ENCODE results near the gene FCGR2B.
"Not testable (repeated sequence)": the region's sequence is repeated elsewhere in the genome, so short reads cannot be mapped to it uniquely, and the experiment has no call there.

The FCGR2B gene

DNA sequence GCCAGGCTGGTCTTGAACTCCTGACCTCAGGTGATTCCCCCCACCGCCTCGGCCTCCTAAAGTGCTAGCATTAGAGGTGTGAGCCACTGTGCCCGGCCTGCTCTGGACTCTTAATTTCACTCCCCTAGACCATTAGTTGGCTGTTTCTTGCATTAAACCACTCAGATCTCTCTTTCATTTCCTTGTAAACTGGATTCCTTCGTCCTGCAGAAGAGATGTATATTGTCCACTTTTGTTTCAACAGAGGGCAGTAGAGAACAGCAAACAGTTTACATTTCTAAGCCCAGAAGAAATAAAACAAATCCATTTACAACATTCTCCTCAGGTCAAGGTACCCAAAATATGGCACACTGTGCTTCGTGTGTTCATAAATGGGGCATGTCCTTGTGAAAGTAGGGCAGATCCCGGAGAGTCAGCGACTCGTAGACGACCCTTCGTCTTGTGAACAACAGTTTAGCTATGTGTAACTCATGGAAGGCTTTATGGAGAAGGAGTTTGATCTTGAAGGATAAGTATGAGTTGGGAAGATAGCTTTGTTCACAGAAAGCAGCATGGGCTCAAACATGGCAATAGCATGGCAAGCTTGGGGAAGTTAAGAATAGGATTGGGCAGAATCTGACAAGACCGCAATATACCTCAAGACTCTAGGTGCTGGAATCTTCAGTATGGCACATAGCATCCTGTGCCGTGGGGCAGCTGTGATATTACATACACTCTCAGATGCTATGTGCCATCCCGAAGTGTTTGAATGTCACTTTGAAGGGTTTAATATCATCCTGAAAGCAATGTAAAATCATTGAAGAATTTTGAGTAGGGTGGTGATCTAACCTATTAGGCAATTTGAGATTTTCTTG is 15.2 kb upstream of the FCGR2B start:
- peak in 1 of 2 donors; percentile 45 for DNase-seq

DNA sequence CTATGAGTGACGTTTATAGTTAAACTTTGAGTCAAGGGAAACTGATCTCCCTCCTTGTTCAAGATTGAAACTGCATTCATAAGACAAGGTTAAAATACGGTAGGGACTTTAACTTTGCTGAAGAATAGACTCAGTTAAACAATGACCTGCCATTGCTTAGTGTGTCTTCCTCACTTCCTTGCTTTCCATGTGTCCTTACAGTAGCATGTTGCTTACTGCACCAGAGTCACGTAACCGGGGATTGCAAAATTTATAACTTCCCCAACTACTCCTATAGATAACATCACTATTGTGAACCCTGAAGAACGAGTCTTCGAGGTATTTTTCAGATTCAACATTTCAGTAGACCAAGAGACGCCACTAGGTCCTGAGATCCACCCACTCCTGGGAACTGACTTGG is 9.4 kb upstream of the FCGR2B start:
- DNase-seq = not testable (repeated sequence)

DNA sequence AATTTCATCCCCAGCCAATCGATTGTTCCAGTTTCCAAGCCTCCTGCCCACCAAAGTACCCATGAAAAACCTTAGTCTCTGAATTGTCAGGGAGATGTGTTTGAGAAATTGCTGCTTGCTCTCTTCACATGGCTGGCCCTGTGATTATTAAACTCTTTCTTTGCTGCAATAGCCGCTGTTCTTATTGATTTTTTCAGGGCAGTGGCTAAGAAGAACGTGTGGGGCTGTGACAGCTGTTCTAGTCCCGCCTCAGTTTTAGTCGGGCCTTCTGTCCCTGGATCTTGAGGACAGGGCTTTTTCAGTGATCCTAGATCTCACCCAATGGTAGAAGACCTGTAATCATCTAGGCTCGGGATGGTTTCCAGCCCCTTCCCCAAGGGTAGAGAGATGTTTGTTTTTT is 9.0 kb upstream of the FCGR2B start:
- DNase-seq = not testable (repeated sequence)

DNA sequence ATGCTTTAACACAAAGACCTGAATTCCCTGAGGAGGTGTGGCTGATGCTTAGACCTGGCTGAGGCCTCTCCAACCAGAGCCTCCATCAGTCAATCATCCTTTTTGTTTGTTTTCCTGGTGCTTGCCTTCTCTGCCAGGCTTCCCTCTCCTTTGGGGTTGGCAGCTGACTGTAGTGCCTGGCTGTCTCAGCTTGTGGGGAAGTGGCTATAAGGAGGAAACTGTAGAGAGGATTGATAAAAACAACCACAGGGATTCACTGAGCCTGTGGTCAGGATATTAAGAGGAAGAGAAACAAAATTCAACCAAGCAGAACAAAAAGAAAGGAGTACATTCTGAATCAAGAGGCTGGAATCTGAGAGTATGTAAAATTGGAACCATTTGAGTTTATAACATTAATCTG is 4.4 kb upstream of the FCGR2B start:
- not testable (repeated sequence) for DNase-seq

DNA sequence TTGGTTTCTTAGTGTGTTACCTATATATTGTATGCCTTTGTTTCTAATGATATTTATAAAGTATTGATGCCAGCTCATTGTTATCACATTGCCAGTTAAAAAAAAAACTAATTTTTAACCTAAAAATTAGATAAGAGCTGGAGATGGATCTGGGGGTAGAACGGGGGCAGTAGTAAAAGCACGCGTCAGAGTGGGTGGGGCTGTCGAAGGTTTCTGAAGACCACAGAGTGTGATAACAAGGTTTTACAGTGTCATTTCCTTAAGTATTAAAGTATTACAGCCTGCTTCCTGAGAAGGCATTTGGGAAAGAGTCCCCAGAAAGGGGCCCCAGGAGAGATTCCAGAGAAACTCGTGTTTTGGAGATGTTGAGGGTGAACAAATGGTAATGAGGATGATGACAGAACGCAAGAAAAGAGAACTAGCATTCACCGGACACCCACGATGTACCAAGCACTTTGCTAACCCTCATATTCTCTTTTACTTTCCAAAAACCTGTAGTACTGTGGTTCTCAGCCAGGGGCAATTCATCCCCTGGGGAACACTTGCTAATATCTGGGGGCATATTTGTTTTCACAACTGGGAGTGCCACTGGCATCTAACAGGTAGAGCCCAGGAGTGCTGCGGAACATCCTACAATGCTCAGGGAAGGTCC is 1.2 kb upstream of the FCGR2B start:
- not testable (repeated sequence) for DNase-seq

DNA sequence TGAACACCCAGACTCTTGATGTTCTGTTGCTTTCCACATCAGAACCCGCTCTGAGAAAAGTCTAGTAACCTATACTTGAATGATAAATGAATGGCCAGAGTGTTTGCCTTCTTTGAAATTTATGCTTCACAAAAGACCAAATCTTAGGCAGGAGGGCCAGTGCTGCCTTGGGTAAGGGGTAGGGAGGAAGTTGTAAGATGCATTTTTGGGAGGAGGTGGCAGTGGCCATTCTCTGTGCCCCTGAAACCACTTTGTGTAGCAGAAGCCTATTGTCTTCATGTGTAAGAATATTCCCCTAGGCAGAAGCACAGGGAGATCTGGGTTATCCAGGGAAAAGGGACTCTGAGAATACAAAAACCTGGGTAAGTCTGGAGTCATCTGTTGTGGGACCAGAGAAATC is 626 bp downstream of the FCGR2B start:
- DNase-seq = not testable (repeated sequence)

DNA sequence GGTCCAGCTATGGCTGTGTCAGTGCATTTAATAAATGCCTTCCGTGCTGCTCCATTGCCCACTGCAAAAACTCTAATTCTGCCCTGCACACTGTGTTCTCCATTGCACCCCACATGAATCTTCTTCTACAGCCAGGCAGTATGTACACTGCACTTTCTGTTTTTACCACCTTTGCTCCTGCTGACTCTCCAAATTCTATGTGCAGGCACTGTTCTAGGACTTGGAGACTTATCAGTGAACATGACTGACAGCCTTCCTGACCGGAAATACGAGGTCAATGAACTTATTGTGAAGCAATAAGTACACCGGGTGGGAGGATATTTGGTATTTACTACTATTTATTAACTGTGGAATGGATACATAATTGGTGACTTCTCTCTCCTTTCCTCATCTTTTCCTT is 1.7 kb downstream of the FCGR2B start:
- DNase-seq = not testable (repeated sequence)

DNA sequence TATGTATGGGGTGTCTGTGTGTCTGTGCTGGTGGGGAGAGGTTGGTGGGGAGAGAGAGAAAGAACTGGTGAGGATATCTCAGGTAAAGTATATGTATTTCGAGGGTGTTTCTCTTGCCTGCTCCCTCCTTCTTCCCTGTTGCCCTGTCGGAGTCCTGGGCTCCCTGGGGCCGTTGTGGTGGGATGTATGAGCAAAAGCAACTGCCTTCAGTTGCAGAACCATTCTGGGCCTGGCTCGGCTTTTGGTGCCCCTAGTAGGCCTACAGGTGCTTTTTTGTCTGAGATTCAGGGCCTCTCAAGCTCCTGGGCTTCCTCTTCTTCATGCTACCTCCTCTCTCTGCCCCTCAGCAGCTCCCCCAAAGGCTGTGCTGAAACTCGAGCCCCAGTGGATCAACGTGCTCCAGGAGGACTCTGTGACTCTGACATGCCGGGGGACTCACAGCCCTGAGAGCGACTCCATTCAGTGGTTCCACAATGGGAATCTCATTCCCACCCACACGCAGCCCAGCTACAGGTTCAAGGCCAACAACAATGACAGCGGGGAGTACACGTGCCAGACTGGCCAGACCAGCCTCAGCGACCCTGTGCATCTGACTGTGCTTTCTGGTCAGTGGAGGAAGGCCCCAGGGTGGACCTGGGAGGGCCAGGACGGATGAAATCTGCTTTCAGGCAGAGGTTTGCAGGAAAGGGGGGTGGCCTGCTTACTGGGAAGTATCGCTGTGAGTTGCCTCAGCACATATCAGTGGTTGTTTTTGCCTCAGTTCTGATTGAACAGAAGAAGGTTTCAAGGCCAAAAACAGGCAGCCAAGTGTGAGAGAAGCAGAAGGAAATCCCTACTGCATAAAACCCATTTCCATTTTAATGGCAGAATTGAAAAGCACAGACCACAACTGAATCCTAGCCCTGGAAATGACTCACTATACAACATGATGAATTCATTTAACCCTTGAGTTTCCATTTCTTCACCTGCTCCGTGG is 8.4 kb downstream of the FCGR2B start:
- not testable (repeated sequence) for DNase-seq

DNA sequence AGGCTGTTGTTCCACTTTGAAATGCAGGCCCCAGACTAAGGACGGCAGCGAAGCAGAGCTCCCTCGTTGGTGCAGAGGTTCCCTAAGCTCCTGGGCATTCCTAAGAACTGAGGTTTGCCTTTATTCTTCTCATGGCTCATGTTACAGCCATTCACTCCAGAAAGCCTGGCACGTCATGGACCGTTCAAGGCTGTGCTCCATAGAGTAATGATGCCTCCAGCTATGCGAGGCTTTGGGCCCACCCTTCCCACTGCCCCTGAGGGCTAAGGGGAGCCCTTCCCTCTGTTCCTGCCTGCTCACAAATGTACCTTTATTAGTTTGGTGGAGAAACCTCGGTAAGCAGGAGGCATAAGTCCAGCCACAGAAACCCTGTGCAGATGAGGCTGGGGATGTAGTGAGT is 10.5 kb downstream of the FCGR2B start:
- not testable (repeated sequence) for DNase-seq

DNA sequence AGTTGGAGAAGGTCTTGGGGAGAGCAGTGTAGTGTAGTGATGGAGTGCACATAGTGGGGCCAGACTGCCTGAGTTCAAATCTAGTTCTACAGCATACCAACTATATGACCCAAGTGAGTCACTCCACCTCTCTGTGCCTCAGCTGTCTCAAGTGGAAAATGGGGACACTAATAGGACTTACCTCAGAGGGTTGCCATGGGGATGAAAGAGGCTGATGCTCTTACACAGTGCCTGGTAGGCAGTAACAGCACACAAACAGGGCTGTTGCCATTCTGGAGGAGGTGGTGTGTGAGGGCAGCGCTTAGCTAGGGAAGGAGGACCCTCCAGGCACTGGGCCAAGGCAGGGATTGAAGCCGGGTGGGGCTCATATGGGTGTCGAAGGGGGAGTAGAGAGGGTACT is 11.5 kb downstream of the FCGR2B start:
- not testable (repeated sequence) for DNase-seq

DNA sequence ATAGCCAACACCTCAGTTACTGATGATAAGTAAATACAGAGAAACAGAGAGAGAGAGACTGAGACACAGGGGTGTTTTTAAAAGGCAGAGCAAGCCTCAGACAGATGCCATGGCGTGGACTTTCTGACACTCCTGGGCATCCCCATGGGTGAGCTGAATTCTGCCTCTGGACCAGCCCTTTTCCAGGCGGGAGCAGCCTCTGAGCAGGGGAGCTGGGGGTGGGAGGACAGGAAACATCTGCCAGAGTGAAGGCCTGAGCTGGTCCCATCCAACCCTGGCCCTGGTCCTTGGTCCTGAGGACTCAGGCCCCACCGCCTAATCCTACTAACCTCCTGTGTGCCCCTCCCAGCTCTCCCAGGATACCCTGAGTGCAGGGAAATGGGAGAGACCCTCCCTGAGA is 12.0 kb downstream of the FCGR2B start:
- not testable (repeated sequence) for DNase-seq

DNA sequence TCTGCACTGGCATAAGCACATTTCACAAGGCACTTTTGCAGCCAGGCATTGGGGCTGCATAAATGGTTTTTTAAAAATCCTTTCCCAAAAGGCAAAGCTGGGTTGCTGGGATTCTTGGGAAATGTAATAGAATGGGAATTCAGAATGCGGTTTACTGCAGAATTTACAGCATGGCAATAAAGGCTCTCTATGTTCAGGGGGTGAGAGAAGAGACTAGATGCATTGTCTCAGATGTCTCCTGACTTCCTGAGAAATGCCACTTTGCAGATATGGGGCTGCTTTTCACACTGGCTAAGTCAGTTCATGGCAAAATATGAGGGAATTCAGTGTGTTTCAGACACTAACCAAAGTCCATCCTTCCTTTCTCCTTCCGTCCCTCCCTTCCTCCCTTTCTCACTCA is 13.5 kb downstream of the FCGR2B start:
- DNase-seq = no peak

DNA sequence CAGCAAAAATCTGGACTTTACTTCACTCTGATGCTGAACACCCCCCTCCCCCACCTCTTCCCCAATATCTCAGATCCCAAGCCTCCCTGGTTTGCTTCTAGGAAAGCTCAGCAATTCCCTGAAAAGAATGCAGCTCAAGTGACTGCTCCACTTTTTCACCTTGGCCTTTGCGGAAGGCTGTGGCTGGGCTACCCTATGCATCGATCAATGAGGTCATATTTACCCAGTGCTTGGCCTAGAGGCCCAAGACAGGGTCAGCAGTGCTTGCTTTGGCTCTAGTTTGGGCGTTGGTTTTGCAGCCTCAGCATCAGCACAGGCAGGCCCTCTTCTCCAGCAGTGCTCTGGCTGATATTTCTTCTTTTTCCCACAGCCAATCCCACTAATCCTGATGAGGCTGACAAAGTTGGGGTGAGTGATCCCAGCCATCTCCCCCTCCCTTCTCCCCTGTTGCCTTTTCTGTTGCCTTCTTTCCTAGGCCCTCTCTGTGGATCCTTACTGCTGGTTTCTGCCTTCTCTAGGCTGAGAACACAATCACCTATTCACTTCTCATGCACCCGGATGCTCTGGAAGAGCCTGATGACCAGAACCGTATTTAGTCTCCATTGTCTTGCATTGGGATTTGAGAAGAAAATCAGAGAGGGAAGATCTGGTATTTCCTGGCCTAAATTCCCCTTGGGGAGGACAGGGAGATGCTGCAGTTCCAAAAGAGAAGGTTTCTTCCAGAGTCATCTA is 14.2 kb downstream of the FCGR2B start:
- no peak for DNase-seq

DNA sequence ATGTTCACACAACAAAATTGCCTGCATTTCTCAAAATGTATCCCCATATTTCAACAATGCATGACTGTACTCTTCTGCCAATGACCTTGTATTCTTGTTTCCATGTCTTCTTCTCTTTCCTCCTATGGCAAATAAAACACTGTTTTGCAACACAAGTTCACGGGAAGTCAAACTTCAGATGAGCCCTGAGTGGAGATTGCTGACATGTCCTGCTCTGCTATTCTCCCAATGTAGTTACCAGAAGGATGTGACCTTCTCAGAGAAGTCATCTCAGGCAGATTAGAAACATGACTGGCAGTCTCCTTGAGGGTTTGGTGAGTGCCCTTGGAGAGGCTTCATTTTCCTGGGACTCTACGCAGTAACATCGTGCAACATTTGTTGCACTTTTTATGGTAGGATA is 15.6 kb downstream of the FCGR2B start:
- DNase-seq = no peak

DNA sequence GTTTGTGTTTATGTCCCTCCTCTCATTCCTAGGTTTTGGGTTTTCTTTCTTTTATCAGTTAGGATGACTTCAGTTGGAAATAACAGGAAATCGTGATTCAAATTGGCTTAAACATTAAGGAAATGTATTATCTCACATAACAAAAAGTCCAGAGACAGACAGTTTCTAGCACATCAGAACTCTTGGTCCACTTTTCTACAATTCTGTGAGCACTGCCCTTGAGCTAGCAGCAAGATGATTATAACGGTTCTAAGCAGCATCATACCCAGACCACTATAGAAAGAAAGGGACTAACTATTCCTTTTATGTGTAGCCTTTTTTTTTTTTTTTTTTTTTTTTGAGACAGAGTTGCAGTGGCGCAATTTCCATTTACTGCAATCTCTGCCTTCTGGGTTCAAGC is 18.9 kb downstream of the FCGR2B start:
- no peak for DNase-seq

DNA sequence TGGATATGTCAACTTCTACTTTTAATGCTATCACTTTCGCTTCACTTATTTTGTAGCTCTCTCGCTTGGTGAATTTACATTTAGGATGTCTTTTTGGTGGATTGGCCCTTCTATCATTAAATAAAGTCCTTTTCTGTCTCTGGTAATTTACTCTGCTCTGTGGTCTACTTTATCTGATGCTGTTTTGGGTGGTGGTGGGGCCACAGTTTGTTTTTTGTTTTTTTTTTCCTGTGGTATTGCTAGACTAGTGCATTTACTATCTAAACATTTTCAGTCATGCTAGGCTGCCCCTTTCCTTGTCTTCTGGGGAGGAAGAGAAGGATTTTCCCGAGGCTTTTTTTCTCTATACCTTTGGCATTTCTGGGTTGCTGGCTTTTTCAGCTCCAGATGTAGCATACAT is 26.0 kb downstream of the FCGR2B start:
- no peak for DNase-seq

DNA sequence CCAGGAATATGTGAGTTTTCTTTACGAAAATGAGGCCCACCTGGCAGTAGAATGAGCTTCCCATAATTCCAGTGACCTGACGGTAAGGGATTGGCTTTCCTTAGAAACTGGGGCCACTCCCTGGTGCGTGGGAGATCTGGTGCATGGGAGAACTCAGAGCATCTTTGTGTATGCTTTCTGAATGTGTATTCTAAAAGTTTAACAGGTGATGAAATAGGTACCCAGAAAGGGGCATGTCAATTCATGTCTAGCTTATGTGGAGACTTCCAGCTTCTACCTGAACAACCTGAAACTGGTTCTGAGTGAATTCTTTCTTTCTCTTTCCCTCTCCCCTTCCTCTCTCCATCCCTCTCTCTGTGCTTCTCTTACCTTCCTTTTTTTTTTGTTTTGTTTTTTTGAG is 28.9 kb downstream of the FCGR2B start:
- no peak for DNase-seq

DNA sequence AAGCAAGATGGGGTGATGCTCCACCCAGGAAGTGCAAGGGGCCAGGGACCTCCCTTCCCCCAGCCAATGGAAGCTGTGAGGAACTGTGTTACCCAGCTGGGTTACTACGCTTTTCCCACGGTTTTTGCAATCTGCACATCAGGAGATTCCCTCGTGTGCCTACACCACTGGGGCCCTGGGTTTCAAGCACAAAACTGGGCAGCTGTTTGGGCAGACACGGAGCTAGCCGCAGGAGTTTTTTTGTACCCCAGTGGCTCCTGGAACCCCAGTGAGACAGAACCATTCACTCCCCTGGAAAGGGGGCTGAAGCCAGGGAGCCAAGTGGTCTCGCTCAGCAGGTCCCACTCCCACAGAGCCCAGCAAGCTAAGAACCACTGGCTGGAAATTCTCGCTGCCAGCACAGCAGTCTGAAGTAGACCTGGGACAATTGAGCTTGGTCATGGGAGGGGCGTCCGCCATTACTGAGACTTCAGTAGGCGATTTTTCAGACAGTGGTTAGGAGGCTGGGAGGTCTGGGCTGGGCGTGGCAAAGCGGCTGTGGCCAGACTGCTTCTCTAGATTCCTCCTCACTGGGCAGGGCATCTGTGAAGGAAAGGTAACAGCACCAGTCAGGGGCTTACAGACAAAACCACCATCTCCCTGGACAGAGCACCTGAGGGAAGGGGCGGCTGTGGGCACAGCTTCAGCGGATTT is 30.2 kb downstream of the FCGR2B start:
- not testable (repeated sequence) for DNase-seq

DNA sequence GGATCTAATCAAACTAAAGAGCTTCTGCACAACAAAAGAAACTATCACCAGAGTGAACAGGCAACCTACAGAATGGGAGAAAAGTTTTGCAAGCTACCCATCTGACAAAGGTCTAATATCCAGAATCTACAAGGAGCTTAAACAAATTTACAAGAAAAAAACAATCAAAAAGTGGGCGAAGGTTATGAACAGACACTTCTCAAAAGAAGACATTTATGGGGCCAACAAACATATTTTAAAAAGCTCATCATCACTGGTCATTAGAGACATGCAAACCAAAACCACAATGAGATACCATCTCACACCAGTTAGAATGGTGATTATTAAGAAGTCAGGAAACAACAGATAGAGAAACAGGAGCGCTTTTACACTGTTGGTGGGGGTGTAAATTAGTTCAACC is 35.4 kb downstream of the FCGR2B start:
- DNase-seq = not testable (repeated sequence)

DNA sequence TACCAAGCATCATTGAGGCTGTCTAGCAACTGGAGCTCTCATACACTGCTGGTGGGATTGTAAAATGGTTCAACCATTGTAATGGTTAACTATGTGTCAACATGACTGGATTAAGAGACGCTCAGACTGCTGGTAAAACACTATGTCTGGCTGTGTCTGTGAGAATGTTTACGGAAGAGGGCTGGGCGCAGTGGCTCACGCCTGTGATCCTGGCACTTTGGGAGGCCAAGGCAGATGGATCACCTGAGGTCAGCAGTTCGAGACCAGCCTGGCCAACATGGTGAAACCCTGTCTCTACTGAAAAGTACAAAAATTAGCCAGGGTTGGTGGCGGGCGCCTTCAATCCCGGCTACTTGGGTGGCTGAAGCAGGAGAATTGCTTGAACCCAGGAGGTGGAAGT is 39.3 kb downstream of the FCGR2B start:
- DNase-seq = no peak

DNA sequence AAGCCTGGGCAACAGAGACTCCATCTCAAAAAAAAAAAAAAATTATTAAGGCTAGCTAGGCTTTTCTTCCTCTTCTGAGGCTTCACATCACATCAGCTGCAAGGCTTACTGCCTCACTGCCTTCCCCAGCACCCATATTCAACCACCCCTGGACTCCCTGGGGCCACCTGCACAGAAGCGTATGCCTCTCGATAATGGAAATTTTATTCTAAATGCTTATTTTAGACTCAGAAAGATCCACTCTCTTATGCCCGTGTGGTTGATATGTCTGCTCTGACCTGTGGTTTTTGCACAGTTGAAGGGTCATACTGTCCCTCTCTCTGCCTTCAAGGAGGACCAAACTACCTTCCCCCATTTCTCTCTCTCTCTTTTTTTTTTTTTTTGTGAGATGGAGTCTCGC is 42.6 kb downstream of the FCGR2B start:
- DNase-seq = peak in 1 of 2 donors; percentile 44

DNA sequence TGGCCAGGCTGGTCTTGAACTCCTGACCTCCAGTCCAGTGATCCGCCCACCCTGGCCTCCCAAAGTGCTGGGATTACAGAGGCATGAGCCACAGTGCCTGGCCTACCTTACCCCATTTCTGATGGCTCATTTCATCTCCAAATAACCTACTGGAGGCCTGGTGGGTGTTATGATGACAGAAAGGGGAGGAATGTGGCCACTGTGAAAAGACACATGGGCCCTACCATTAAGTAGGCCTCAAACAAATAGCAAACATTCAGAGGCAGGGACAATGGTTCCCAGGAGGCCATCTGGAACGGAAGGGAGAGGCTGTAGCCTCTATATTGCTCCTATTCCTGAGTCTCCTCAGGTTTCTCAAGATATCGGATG is 43.2 kb downstream of the FCGR2B start:
- no peak for DNase-seq
